DOHH2 (cell line): ENCODE data around the gene PSTPIP1.

Experiments
- H3F3A ChIP-seq: fragments of 200-600 bp; sonication (generic), shearing (Covaris generic); 2 replicates; pipeline ENCODE4 v1.6.0; 2016; ENCODE audit warnings: antibody characterized with exemption, mild to moderate bottlenecking; ENCODE audit not compliant: control insufficient read depth, insufficient read depth
- H3K27ac ChIP-seq: fragments of 200-600 bp; sonication (generic); 2 replicates; pipeline ENCODE4 v1.5.1; 2014; ENCODE audit warnings: low read depth, mild to moderate bottlenecking, low read length, moderate library complexity
- H3K27me3 ChIP-seq: fragments of 200-600 bp; sonication (generic); 2 replicates; pipeline ENCODE4 v1.6.1; 2014; ENCODE audit warnings: mild to moderate bottlenecking, low read length, mixed read lengths; ENCODE audit not compliant: control insufficient read depth
- H3K36me3 ChIP-seq: fragments of 200-600 bp; sonication (generic); 2 replicates; pipeline ENCODE4 v1.6.1; 2014; ENCODE audit warnings: mild to moderate bottlenecking, low read length, moderate library complexity, mixed read lengths; ENCODE audit not compliant: control insufficient read depth
- H3K4me1 ChIP-seq: fragments of 200-600 bp; sonication (generic); 2 replicates; pipeline ENCODE4 v1.6.1; 2014; ENCODE audit warnings: mild to moderate bottlenecking, low read length, mixed read lengths; ENCODE audit not compliant: control insufficient read depth
- H3K4me2 ChIP-seq: fragments of 200-600 bp; sonication (generic); 2 replicates; pipeline ENCODE4 v1.6.0; 2014; ENCODE audit warnings: mild to moderate bottlenecking, low read length, moderate library complexity
- H3K4me3 ChIP-seq: fragments of 200-600 bp; sonication (generic); 2 replicates; pipeline ENCODE4 v1.5.1; 2014; ENCODE audit warnings: mild to moderate bottlenecking, low read length, mixed read lengths
- H3K79me2 ChIP-seq: fragments of 200-600 bp; sonication (generic); 2 replicates; pipeline ENCODE4 v1.6.1; 2014; ENCODE audit warnings: mild to moderate bottlenecking, low read length, mixed read lengths; ENCODE audit not compliant: control insufficient read depth
- H3K9me2 ChIP-seq: fragments of 200-600 bp; sonication (generic); replicated peaks from 2 replicates; pipeline ENCODE4 v1.6.1; 2014; ENCODE audit warnings: mild to moderate bottlenecking, low read length, mixed read lengths; ENCODE audit not compliant: control insufficient read depth
- H3K9me3 ChIP-seq: fragments of 200-600 bp; sonication (generic); 2 replicates; pipeline ENCODE4 v1.6.1; 2014; ENCODE audit warnings: antibody characterized with exemption, low read length, mixed read lengths; ENCODE audit not compliant: control insufficient read depth, insufficient read depth
- H4K20me1 ChIP-seq: fragments of 200-600 bp; sonication (generic); 2 replicates; pipeline ENCODE4 v1.6.0; 2014; ENCODE audit warnings: low read depth, mild to moderate bottlenecking, antibody characterized with exemption, low read length, moderate library complexity; ENCODE audit not compliant: control insufficient read depth, insufficient read depth
- EZH2phosphoT487 ChIP-seq: fragments of 200-600 bp; sonication (generic); IDR thresholded peaks from 2 replicates; pipeline ENCODE4 v1.6.1; 2017; ENCODE audit warnings: borderline replicate concordance, mild to moderate bottlenecking, antibody characterized with exemption, low read length, moderate library complexity, mixed read lengths
- TF ChIP-seq, protein P1 (sequence below): fragments of 200-600 bp; sonication (generic); IDR thresholded peaks from one replicate; pipeline ENCODE4 v1.5.1; 2014; ENCODE audit warnings: antibody characterized with exemption, mild to moderate bottlenecking, low read depth, low read length; ENCODE audit not compliant: poor library complexity, severe bottlenecking

Gene PSTPIP1

DNA sequence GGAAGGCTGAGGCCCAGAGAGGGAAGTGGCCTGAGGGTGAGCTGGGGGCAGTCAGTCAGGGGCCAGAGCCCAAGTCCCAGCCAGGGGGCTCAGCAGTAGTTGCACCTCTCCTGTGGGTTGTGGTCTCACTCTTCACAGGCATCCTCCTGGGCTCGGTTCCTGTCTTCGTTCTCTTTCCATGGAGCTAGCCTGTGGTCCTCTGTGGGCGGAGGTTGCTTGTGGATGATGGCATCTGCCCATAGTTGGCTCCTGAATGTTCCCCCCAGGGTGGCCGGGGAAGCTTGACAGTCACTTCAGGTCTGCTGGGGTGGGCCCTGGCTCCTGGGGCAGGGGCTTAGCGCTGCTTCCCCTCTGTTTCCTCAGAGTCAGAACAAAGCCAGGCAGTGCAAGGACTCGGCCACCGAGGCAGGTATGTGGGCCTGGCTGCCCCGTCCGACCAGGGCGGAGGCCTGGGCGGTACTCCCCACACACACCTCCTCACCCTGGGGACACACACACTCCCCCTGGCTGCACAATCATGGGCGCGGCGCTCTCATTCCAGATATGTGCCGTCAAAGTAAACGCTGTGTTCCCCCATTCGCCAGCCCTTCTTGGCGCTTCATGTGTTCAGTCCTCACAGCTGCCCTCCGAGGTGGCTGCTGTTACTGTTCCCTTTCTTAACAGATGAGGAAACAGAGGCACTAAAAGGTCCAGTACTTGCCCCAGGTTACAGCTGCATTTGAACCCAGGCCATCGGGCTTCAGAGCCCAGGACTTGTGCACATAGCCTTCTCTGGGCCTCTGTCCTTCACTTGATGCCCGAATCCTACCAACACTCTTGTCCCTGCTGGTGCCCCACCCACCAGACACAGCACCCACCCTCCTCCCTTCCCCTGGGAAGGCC lies 34.5 kb downstream of the PSTPIP1 start:
- no peak overlapping the region for H3K27ac ChIP-seq
- H3K79me2 ChIP-seq, result no peaks in the 10 kb centered on the region
- H4K20me1 ChIP-seq, result no peaks in the 10 kb centered on the region
- no peaks in the 10 kb centered on the region for H3K27me3 ChIP-seq
- no peaks in the 10 kb centered on the region for H3K4me1 ChIP-seq
- no peak overlapping the region for H3K4me2 ChIP-seq
- no peak overlapping the region for H3K4me3 ChIP-seq
- TF ChIP-seq, protein P1, sequence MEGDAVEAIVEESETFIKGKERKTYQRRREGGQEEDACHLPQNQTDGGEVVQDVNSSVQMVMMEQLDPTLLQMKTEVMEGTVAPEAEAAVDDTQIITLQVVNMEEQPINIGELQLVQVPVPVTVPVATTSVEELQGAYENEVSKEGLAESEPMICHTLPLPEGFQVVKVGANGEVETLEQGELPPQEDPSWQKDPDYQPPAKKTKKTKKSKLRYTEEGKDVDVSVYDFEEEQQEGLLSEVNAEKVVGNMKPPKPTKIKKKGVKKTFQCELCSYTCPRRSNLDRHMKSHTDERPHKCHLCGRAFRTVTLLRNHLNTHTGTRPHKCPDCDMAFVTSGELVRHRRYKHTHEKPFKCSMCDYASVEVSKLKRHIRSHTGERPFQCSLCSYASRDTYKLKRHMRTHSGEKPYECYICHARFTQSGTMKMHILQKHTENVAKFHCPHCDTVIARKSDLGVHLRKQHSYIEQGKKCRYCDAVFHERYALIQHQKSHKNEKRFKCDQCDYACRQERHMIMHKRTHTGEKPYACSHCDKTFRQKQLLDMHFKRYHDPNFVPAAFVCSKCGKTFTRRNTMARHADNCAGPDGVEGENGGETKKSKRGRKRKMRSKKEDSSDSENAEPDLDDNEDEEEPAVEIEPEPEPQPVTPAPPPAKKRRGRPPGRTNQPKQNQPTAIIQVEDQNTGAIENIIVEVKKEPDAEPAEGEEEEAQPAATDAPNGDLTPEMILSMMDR, result no peak
- TF ChIP-seq EZH2phosphoT487, result no peak
- H3K36me3 ChIP-seq, result no peaks in the 10 kb centered on the region
- H3K9me2 ChIP-seq, result no peaks in the 10 kb centered on the region
- no peaks in the 10 kb centered on the region for H3F3A ChIP-seq
- no peaks in the 10 kb centered on the region for H3K9me3 ChIP-seq

DNA sequence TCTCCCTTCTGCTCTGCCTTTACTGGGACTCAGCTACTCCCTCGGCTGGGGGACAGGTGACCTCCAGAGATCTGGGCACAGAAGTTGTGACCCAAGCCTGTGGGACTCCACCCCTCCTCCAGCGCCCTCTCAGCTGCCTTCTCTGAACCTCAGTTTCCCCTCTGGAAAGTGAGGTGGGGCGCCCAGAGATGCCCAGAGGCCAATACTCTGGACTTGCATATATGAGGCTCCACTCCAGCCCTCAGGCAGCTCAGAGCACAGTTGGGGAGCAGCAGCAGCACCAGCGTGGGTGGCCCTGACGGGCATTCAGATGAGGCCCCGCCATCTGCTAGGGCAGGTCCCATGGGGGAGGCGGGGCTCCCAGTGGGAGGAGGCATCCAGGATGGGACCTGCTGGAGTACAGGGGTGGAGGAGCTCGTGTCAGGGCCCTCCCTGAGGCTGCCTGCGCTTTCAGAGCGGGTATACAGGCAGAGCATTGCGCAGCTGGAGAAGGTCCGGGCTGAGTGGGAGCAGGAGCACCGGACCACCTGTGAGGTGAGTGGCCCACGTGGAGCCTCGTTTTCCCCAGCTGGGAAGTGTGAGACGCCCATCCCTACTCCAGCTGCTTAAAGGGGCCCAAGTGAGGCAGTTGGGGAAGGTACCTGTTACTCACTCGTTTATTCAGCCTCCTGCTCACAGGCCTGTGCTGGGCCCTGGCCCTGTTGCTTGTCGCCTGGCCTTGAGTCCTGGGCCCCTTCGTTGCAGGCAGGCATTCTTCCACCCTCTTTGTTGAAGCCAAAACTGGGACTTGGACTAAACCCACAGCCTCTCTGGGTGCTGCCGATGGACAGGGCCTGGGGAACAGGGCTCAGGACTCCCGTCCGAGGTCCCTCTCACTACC lies 35.4 kb downstream of the PSTPIP1 start:
- no peaks in the 10 kb centered on the region for H3K4me1 ChIP-seq
- no peaks in the 10 kb centered on the region for H3K9me2 ChIP-seq
- no peak overlapping the region for H3K4me2 ChIP-seq
- H3K27ac ChIP-seq, result no peak overlapping the region
- H4K20me1 ChIP-seq, result no peaks in the 10 kb centered on the region
- no peaks in the 10 kb centered on the region for H3K9me3 ChIP-seq
- no peaks in the 10 kb centered on the region for H3F3A ChIP-seq
- no peaks in the 10 kb centered on the region for H3K36me3 ChIP-seq
- H3K79me2 ChIP-seq, result no peaks in the 10 kb centered on the region
- no peaks in the 10 kb centered on the region for H3K27me3 ChIP-seq
- H3K4me3 ChIP-seq, result no peak overlapping the region
- no peak for TF ChIP-seq EZH2phosphoT487
- TF ChIP-seq, protein P1, result no peak

DNA sequence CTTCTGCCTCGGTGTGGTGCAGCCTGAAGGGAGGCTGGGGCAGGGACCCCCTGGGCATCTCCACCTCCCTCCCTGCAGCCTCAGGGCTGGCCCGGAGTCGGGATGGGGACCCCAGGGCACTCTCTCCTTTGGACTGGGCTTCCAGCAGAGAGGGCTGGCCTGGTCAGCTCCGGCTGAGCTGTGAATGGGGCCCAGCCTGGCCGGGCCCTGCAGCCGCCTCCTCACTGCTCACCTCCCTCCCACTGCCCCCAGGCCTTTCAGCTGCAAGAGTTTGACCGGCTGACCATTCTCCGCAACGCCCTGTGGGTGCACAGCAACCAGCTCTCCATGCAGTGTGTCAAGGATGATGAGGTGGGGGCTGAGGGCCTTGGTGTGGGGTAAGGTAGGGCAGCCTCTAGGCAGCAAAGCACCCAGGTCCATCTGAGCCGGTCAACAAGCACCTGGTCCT lies 36.0 kb downstream of the PSTPIP1 start:
- Histone ChIP-seq H3K79me2 (no peaks in the 10 kb centered on the region), H3K4me1 (no peaks in the 10 kb centered on the region), H3K27me3 (no peaks in the 10 kb centered on the region), H3F3A (no peaks in the 10 kb centered on the region), H3K27ac (no peak overlapping the region), H3K9me3 (no peaks in the 10 kb centered on the region), H3K36me3 (peaks cover 2% of the 10 kb centered on the region), H4K20me1 (no peaks in the 10 kb centered on the region), H3K4me2 (no peak overlapping the region), H3K9me2 (no peaks in the 10 kb centered on the region), H3K4me3 (no peak overlapping the region)
- TF ChIP-seq, protein P1, result no peak
- no peak for TF ChIP-seq EZH2phosphoT487
